Subcutaneous abdominal adipose tissue (tissue), 5 donors: ENCODE data around the gene SLC23A3.

Source experiments
- H3K27ac ChIP-seq: one replicate; pipeline ENCODE4 v1.7.0; 2013; ENCODE audit warnings: low read depth, mild to moderate bottlenecking, inconsistent platforms, low read length, moderate library complexity
- H3K27me3 ChIP-seq, 5 donors: one replicate each; pipeline ENCODE4 v1.7.0; 2013; ENCODE audit warnings: low read length in 5 of 5, inconsistent platforms in 1 of 5; ENCODE audit not compliant: control insufficient read depth in 5 of 5, insufficient read depth in 4 of 5
- H3K36me3 ChIP-seq, 5 donors: one replicate each; pipeline ENCODE4 v1.7.0; 2013; ENCODE audit warnings: low read length in 5 of 5; ENCODE audit not compliant: control insufficient read depth in 5 of 5, insufficient read depth in 5 of 5
- H3K4me1 ChIP-seq, 5 donors: one replicate each; pipeline ENCODE4 v1.7.0; 2013; ENCODE audit warnings: low read length in 5 of 5, mild to moderate bottlenecking in 3 of 5, moderate library complexity in 1 of 5; ENCODE audit not compliant: control insufficient read depth in 5 of 5, insufficient read depth in 5 of 5
- H3K4me3 ChIP-seq, 5 donors: one replicate each; pipeline ENCODE4 v1.7.0; 2013; ENCODE audit warnings: low read length in 5 of 5, low read depth in 1 of 5
- H3K9ac ChIP-seq, 5 donors: one replicate each; pipeline ENCODE4 v1.7.0; 2013; ENCODE audit warnings: low read length in 5 of 5, mild to moderate bottlenecking in 4 of 5, moderate library complexity in 3 of 5
- H3K9me3 ChIP-seq, 5 donors: one replicate each; pipeline ENCODE4 v1.7.0; 2013; ENCODE audit warnings: low read length in 5 of 5; ENCODE audit not compliant: control insufficient read depth in 5 of 5
- donor health status: healthy.
- donor health status: healthy.
- donor health status: healthy.
- donor health status: healthy.
- donor health status: healthy.

Gene SLC23A3

GRCh38 chr2:219183151-219183772 lies 13.4 kb upstream of the SLC23A3 start:
- Histone ChIP-seq H3K4me1 (peaks cover 0 to 24% (median 13%) of the 10 kb centered on the region in 5 donors), H3K36me3 (peaks cover 12 to 58% (median 54%) of the 10 kb centered on the region in 5 donors), H3K27ac (no peak overlapping the region), H3K4me3 (no peak overlapping the region), H3K9me3 (no peaks in the 10 kb centered on the region), H3K27me3 (no peaks in the 10 kb centered on the region), H3K9ac (no peak overlapping the region)

GRCh38 chr2:219182331-219183150 lies 12.7 kb upstream of the SLC23A3 start:
- Histone ChIP-seq H3K36me3 (peaks cover 12 to 58% (median 54%) of the 10 kb centered on the region in 5 donors), H3K27me3 (no peaks in the 10 kb centered on the region), H3K4me1 (peaks cover under 1 to 25% (median 17%) of the 10 kb centered on the region in 5 donors), H3K27ac (no peak overlapping the region), H3K4me3 (no peak overlapping the region), H3K9ac (peak overlapping the region in 2 of 5 donors; percentile 11 to 35), H3K9me3 (no peaks in the 10 kb centered on the region)

- Histone ChIP-seq H3K9ac (no peak overlapping the region), H3K9me3 (no peaks in the 10 kb centered on the region), H3K27ac (no peak overlapping the region), H3K4me1 (peaks cover 2 to 32% (median 26%) of the 10 kb centered on the region in 5 donors), H3K36me3 (peaks cover 12 to 58% (median 54%) of the 10 kb centered on the region in 5 donors), H3K4me3 (no peak overlapping the region), H3K27me3 (no peaks in the 10 kb centered on the region)
Measured at GRCh38 chr2:219181531-219181930, 11.7 kb upstream of the SLC23A3 start.

GRCh38 chr2:219180961-219181360 lies 11.1 kb upstream of the SLC23A3 start:
- no peaks in the 10 kb centered on the region for H3K27me3 ChIP-seq
- peaks cover 12 to 58% (median 54%) of the 10 kb centered on the region in 5 donors for H3K36me3 ChIP-seq
- H3K27ac ChIP-seq, result no peak overlapping the region
- H3K9me3 ChIP-seq, result no peaks in the 10 kb centered on the region
- peaks cover 2 to 36% (median 32%) of the 10 kb centered on the region in 5 donors for H3K4me1 ChIP-seq
- no peak overlapping the region for H3K4me3 ChIP-seq
- no peak overlapping the region for H3K9ac ChIP-seq

GRCh38 chr2:219179601-219180465 lies 10.0 kb upstream of the SLC23A3 start:
- Histone ChIP-seq H3K36me3 (peaks cover 12 to 54% (median 52%) of the 10 kb centered on the region in 5 donors), H3K27me3 (no peaks in the 10 kb centered on the region), H3K9ac (peak overlapping the region in 3 of 5 donors; percentile 9 to 89 (median 28)), H3K4me3 (no peak overlapping the region), H3K27ac (no peak overlapping the region), H3K4me1 (peaks cover 2 to 45% (median 38%) of the 10 kb centered on the region in 5 donors), H3K9me3 (no peaks in the 10 kb centered on the region)

- H3K36me3 ChIP-seq, result peaks cover 2 to 57% (median 56%) of the 10 kb centered on the region in 5 donors
- H3K27me3 ChIP-seq, result no peaks in the 10 kb centered on the region
- H3K27ac ChIP-seq, result peak overlapping the region; percentile 93
- H3K4me1 ChIP-seq, result peaks cover 2 to 49% (median 38%) of the 10 kb centered on the region in 5 donors
- peak overlapping the region; percentile 41 to 89 (median 88) for H3K9ac ChIP-seq
- peak overlapping the region; percentile 67 to 97 (median 86) for H3K4me3 ChIP-seq
- H3K9me3 ChIP-seq, result no peaks in the 10 kb centered on the region
Measured at GRCh38 chr2:219178377-219179175, 8.7 kb upstream of the SLC23A3 start.

GRCh38 chr2:219177552-219178376 lies 7.9 kb upstream of the SLC23A3 start, which contains the start of gene RETREG2:
RETREG2 (plus strand) TSS chr2:219178275; CDS start chr2:219178353, 78 bp downstream.
- Histone ChIP-seq H3K4me1 (peaks cover 2 to 47% (median 38%) of the 10 kb centered on the region in 5 donors), H3K9me3 (no peaks in the 10 kb centered on the region), H3K27me3 (no peaks in the 10 kb centered on the region), H3K9ac (peak within 1 kb of the TSS; percentile 89 to 92 (median 91)), H3K27ac (peak within 1 kb of the TSS; percentile 93), H3K4me3 (peak within 1 kb of the TSS; percentile 78 to 97 (median 86)), H3K36me3 (peaks cover 0 to 57% (median 56%) of the 10 kb centered on the region in 5 donors)

- Histone ChIP-seq H3K27me3 (no peaks in the 10 kb centered on the region), H3K9ac (peak within 1 kb of the TSS; percentile 88 to 92 (median 91)), H3K27ac (peak within 1 kb of the TSS; percentile 93), H3K9me3 (no peaks in the 10 kb centered on the region), H3K4me1 (peaks cover 2 to 47% (median 31%) of the 10 kb centered on the region in 5 donors), H3K36me3 (peaks cover 0 to 56% (median 55%) of the 10 kb centered on the region in 5 donors), H3K4me3 (peak within 1 kb of the TSS; percentile 78 to 93 (median 84))
Measured at GRCh38 chr2:219176818-219177551, 7.2 kb upstream of the SLC23A3 start, which contains the start of gene CNPPD1. CNPPD1 (minus strand) TSS chr2:219176925; CDS start chr2:219176828, 97 bp downstream.
